ENCODE data around the gene EIF6.

GRCh38 chr20:35328689-35329088 is 44.1 kb upstream of the EIF6 start:
- TF ChIP-seq POLR2AphosphoS5 (IDR thresholded peaks at IDR 0.05; ENCODE audit: low read depth, low read length) (no peak), POLR2A (IDR thresholded peaks at IDR 0.05; ENCODE audit: low read depth, low read length) (no peak)

All from GM12892 (cell line).